ENCODE results near the gene CDKN1C.

CDKN1C gene

GRCh38 chr11:2835296-2835695 lies 50.3 kb downstream of the CDKN1C start:
- TF ChIP-seq TAF1 (IDR thresholded peaks at IDR 0.05; ENCODE audit: borderline replicate concordance, insufficient read depth, low read length) = no peak
- TF ChIP-seq POLR2AphosphoS5 (IDR thresholded peaks at IDR 0.05; ENCODE audit: low read depth, low read length) = no peak

GRCh38 chr11:2834503-2835273 lies 50.9 kb downstream of the CDKN1C start:
- TF ChIP-seq TAF1 (IDR thresholded peaks at IDR 0.05; ENCODE audit: borderline replicate concordance, insufficient read depth, low read length) (no peak), FOXP2 (optimal IDR thresholded peaks at IDR 0.05; ENCODE audit: borderline replicate concordance, extremely low read depth, extremely low read length, insufficient read depth) (no peak)

- TF ChIP-seq REST (IDR thresholded peaks at IDR 0.05; ENCODE audit: insufficient read depth in 1 of 2, low read depth in 2 of 2, low read length in 2 of 2) (no peak), TAF1 (IDR thresholded peaks at IDR 0.05; ENCODE audit: borderline replicate concordance, insufficient read depth, low read length) (no peak), SIN3A (IDR thresholded peaks at IDR 0.05; ENCODE audit: borderline replicate concordance, insufficient read depth, low read length) (no peak), POLR2AphosphoS5 (IDR thresholded peaks at IDR 0.05; ENCODE audit: low read depth, low read length) (no peak), FOXP2 (optimal IDR thresholded peaks at IDR 0.05; ENCODE audit: borderline replicate concordance, extremely low read depth, extremely low read length, insufficient read depth) (no peak)
Measured at GRCh38 chr11:2833716-2834502, 51.7 kb downstream of the CDKN1C start.
